ENCODE results near the gene LEFTY1.
"Not testable (repeated sequence)": the region's sequence is repeated elsewhere in the genome, so short reads cannot be mapped to it uniquely, and the experiment has no call there.

LEFTY1 gene

GRCh38 chr1:225840713-225841112, 48.2 kb downstream of the LEFTY1 start:
- DNase-seq (ENCODE audit: extremely low read depth, low read depth) = no peak
- H3K4me3 ChIP-seq (replicated peaks; ENCODE audit: low read depth, low read length) = no peak overlapping the region
- TF ChIP-seq CTCF (IDR thresholded peaks at IDR 0.05; ENCODE audit: low read depth, low read length, missing control alignments) = no peak

GRCh38 chr1:225840223-225840610, 48.7 kb downstream of the LEFTY1 start:
- DNase-seq (ENCODE audit: extremely low read depth, low read depth) = no peak
- H3K4me3 ChIP-seq (replicated peaks; ENCODE audit: low read depth, low read length) = no peak overlapping the region
- no peak for TF ChIP-seq CTCF (IDR thresholded peaks at IDR 0.05; ENCODE audit: low read depth, low read length, missing control alignments)

DNA sequence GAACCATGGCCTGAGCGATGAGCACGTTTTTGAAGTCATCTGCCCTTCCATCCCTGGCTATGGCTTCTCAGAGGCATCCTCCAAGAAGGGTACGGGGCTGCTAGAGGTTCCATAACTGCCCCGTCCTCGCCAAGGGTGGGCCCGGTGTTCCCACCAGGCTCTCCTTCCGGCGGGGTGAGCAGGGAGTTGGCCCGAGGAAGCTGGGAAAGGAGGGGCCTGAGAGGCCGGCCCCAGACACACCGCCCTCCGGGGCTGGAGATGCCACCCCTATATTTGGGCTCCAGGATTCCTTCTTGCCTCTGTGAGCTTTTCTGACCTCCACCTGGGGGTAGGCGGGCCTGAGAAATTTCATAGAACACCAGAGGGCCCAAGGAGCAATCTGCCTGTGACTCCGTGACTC, 50.2 kb downstream of the LEFTY1 start:
- no peak overlapping the region for H3K4me3 ChIP-seq (replicated peaks; ENCODE audit: low read depth, low read length)
- no peak for DNase-seq (ENCODE audit: extremely low read depth, low read depth)
- no peak for TF ChIP-seq CTCF (IDR thresholded peaks at IDR 0.05; ENCODE audit: low read depth, low read length, missing control alignments)

DNA sequence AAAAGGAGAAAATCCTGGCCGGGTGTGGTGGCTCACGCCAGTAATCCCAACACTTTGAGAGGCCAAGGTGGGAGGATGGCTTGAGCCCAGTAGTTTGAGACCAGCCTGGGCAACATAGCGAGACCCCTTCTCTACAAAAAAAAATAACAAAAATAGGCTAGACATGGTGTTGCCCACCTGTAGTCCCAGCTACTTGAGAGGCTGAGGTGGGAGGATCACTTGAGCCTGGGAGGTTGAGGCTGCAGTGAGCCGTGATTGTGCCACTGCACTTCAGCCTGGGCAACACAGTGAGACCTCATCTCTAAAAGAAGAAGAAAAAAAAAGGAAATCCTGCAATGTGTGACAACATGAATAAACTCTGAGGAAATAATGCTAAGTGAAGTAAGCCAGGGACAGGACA, 52.6 kb downstream of the LEFTY1 start:
- not testable (repeated sequence) for H3K4me3 ChIP-seq (replicated peaks; ENCODE audit: low read depth, low read length); DNase-seq (ENCODE audit: extremely low read depth, low read depth)

All from HFF-Myc (cell line).